ENCODE results near the gene NUP133.

The NUP133 gene

DNA sequence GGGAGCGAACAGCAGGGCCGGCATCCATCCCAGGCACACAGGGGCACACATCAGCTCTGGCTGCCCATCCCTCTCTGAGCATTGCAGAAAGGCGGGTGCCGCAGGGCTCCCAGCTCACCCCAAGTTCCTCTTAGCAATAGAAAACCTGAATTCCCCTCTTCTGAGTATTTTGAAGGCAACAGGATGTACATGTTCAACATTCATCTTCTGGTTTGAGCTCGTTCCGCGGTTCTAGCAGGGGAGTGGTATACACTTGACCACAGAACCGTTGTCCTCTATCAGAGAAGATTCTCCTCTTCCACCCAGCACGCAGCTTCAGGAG lies 97.8 kb downstream of the NUP133 start:
- DNase-seq (ENCODE audit: low spot score) = no peak
- no peak overlapping the region for H3K27ac ChIP-seq
- ChIA-PET POLR2A (ENCODE audit: low non-redundant PET) (no interaction called here), CTCF (interaction anchor here (0.6 kb wide), 1 partner anchor 155 kb away, joined by 3 read pairs; no protein-coding TSS in a partner anchor)
- TF ChIP-seq, protein P1, sequence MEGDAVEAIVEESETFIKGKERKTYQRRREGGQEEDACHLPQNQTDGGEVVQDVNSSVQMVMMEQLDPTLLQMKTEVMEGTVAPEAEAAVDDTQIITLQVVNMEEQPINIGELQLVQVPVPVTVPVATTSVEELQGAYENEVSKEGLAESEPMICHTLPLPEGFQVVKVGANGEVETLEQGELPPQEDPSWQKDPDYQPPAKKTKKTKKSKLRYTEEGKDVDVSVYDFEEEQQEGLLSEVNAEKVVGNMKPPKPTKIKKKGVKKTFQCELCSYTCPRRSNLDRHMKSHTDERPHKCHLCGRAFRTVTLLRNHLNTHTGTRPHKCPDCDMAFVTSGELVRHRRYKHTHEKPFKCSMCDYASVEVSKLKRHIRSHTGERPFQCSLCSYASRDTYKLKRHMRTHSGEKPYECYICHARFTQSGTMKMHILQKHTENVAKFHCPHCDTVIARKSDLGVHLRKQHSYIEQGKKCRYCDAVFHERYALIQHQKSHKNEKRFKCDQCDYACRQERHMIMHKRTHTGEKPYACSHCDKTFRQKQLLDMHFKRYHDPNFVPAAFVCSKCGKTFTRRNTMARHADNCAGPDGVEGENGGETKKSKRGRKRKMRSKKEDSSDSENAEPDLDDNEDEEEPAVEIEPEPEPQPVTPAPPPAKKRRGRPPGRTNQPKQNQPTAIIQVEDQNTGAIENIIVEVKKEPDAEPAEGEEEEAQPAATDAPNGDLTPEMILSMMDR (conservative IDR thresholded peaks at IDR 0.05; ENCODE audit: low read depth) = no peak

DNA sequence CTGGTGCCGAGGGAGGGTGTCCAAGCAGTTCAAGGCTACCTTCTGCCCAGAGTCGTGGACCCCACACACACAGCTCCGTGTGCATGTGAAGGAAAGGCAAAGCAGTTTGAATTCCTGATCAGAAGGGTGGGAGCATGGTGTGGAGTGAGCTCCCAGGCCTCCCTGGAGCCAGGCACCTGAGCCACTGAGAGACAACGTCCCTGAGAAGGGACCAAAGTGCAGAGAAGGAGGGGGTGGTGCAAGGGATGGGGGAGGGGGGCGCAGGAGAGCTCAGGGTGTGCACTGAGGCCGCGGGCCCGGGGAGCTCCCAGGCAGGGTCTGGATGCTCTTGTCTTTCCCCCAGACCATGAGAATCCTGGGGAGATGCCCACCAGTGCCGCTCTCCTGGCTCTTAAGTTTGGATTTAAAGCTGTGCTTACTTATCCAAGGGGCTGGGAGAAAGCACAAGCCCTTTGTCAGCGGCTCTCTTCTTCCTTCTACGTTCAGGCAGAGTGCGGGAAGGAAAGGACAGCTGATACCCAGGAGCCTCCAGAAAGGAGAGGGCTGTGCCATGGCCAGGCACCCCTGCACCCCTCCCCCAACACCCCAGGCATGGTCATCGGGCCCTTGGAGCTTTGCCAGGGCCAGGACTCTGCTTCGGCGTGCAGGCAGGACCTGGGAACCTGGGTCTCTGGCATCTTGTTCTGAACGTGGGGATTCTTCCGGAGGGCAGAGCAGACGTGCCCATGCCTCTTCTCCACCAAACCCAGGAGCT lies 98.3 kb downstream of the NUP133 start:
- TF ChIP-seq, protein P1 (conservative IDR thresholded peaks at IDR 0.05; ENCODE audit: low read depth) = no peak
- POLR2A ChIA-PET (ENCODE audit: low non-redundant PET) = no interaction called here
- CTCF ChIA-PET = interaction anchor here (0.6 to 1.5 kb wide), 2 partner anchors 11 to 908 kb away, joined by 3 read pairs; no protein-coding TSS in a partner anchor
- H3K27ac ChIP-seq = no peak overlapping the region
- no peak for DNase-seq (ENCODE audit: low spot score)

DNA sequence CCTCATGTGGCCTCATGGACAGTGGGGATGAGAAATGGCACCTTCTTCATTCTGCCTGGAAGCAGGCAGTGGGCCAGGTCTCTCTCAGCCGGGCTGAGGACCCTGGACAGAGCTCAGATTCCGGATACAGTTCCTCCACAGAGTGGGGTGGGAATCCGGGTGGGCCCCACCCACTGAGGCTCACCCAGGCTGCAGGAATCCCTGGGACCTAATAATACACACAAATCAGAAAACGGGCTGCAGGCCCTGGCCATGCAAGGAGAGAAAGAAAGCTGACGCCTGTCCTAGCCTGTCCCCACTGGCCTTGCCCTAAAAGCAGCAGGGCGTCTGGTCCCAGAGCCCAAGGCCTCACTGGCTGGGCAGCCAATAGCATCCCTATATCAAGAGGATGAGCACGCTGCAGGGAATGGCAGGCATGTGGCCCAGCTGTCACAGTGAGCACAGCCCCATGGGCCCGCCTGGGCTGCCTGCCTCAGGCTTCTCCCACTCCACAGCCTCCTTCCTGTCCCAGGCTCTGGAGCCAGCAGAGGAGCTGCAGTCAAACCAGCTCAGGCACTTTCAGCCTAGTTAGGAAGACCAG lies 99.6 kb downstream of the NUP133 start:
- ChIA-PET CTCF (interaction anchor here (0.6 to 1.5 kb wide), 2 partner anchors 12 to 597 kb away, joined by 3 to 4 read pairs; no protein-coding TSS in a partner anchor), POLR2A (ENCODE audit: low non-redundant PET) (no interaction called here)
- no peak for DNase-seq (ENCODE audit: low spot score)
- TF ChIP-seq, protein P1 (conservative IDR thresholded peaks at IDR 0.05; ENCODE audit: low read depth) = no peak
- no peak overlapping the region for H3K27ac ChIP-seq

DNA sequence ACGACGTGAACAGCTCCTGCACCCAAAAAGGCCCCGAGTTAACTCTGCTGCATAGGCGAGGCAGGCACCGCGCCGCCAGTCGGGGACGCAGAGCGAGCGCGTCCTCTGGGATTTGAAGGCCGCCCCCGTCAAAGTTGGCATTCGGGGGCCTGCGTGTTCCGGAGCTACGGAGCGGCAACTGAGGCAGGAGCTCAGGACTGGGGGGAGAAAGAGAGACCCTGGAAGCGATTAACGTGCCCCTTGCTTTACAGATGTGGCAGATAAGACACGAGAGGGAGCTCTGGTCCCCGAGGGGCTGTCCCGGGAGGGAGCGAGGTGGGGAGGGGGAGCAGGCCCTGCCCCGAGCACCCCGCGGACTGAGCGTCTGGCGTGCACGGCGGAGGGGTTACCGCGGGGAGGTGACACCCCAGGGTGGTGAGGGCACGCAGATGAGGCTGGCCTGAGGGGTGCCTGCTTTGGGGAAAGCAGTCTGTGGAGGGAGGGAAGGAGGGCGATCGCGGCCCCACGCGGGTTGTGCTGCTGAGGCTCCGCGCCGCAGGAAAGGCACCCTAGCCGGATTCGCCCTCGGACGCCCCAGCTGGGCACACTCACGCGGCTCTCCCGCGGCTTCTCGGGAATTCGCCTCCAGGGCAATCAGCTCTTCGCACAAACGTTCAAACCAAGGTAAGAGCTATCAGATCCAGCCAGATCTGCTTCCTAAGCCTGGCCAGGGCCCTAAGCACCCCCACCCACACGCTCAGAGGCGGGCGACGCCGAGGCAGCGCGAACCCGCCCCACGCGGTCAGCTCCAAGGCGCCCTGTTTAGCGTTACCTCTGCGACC lies 100.7 kb downstream of the NUP133 start:
- H3K27ac ChIP-seq = no peak overlapping the region
- DNase-seq (ENCODE audit: low spot score) = no peak
- ChIA-PET POLR2A (ENCODE audit: low non-redundant PET) (no interaction called here), CTCF (interaction anchor here (0.6 kb wide), 1 partner anchor 1568 kb away, joined by 3 read pairs; no protein-coding TSS in a partner anchor)
- TF ChIP-seq, protein P1 (conservative IDR thresholded peaks at IDR 0.05; ENCODE audit: low read depth) = no peak

DNA sequence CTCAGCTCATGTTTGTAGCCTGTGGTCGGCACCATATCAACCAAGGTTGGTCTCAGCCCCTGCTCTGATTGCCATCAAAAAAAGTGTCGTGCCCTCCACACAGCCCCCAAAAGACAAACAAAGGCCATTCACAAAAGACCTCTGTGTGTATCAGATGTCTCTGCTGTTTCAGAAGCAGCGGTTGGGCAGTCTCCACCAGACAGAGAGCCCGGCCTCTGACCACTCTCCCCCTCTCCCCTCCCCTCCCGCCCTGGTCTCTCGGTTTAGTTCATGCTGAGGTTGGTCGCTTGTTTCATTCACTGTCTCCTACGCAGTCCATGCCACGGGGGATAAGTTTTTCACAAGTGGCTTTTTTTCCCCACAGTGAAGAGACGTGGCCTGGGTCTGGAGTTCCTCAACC lies 101.3 kb downstream of the NUP133 start:
- POLR2A ChIA-PET (ENCODE audit: low non-redundant PET) = no interaction called here
- CTCF ChIA-PET = no interaction called here
- no peak for DNase-seq (ENCODE audit: low spot score)
- TF ChIP-seq, protein P1 (conservative IDR thresholded peaks at IDR 0.05; ENCODE audit: low read depth) = no peak
- no peak overlapping the region for H3K27ac ChIP-seq

DNA sequence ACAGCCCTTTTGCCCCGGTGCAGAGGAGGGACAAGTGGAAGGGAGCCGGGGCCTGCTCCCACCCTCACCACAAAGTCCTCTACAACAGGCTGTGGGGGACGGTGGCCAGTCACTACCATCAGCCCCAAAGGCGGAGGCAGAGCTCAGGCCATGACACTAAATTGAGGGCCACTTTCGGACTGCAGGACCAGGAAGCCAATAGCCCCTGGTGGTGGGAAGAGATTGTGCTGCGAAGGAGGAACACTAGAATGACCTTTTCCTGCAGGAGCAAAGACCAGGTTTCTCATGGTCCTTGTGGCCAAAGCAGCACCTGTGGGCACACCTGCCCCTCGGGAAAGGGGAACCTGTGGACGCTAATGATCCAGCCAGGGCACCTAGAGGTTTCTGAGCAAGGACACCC lies 104.6 kb downstream of the NUP133 start:
- POLR2A ChIA-PET (ENCODE audit: low non-redundant PET) = no interaction called here

More for the DNA sequence above, 104.6 kb downstream of the NUP133 start:
- TF ChIP-seq, protein P1 (conservative IDR thresholded peaks at IDR 0.05; ENCODE audit: low read depth) = no peak
- CTCF ChIA-PET = interaction anchor here (0.6 kb wide), 2 partner anchors 64 to 235 kb away, joined by 3 to 4 read pairs; no protein-coding TSS in a partner anchor
- H3K27ac ChIP-seq = no peak overlapping the region
- DNase-seq (ENCODE audit: low spot score) = no peak
